K562 (cell line): Measurements from ENCODE around the gene PRPF6. TPM values are rescaled to one million over a fixed set of nuclear protein-coding genes. Genes with fewer than 3 reads are reported as not detected.

Source experiments
- BDP1 ChIP-seq: IDR thresholded peaks from 3 replicates; pipeline ENCODE4 v1.6.1; 2011; ENCODE audit not compliant: insufficient read length, insufficient read depth
- CAMTA2 ChIP-seq: fragments of 250-450 bp; sonication (Bioruptor Pico); conservative IDR thresholded peaks from 2 replicates; pipeline ENCODE4 v1.5.1; 2022
- CBX5 ChIP-seq: IDR thresholded peaks from 2 replicates; pipeline ENCODE4 v1.6.1; 2014; ENCODE audit warnings: low read depth, borderline replicate concordance
- CCNT2 ChIP-seq: IDR thresholded peaks from 2 replicates; pipeline ENCODE4 v1.6.1; 2011; ENCODE audit warnings: borderline replicate concordance, low read depth, mild to moderate bottlenecking, moderate library complexity, mixed read lengths, low read length; ENCODE audit not compliant: insufficient read length; ENCODE audit errors: extremely low read depth
- CUX1 ChIP-seq: fragments of 200-800 bp; sonication (Bioruptor generic); IDR thresholded peaks from 2 replicates; pipeline ENCODE4 v1.6.1; 2016; ENCODE audit warnings: missing genetic modification characterization, missing compliant biosample characterization
- FOS ChIP-seq: IDR thresholded peaks from 3 replicates; pipeline ENCODE4 v1.6.1; 2011; ENCODE audit not compliant: insufficient read length; ENCODE audit errors: extremely low read depth
- FUS ChIP-seq: fragments of 200-400 bp; formaldehyde crosslinking; optimal IDR thresholded peaks from 2 replicates; pipeline ENCODE3; 2017; ENCODE audit warnings: low read depth, low read length
- MBD2 ChIP-seq: sonication (generic); IDR thresholded peaks from 2 replicates; pipeline ENCODE4 v1.6.1; 2016; ENCODE audit warnings: low read depth, borderline replicate concordance
- MXI1 ChIP-seq: IDR thresholded peaks from 2 replicates; pipeline ENCODE4 v1.6.1; 2011; ENCODE audit warnings: low read depth, mild to moderate bottlenecking, improper control_type of control experiment, low read length
- NR3C1 ChIP-seq: sonication (generic); formaldehyde crosslinking; IDR thresholded peaks from 2 replicates; pipeline ENCODE4 v1.8.1; 2022; ENCODE audit warnings: missing genetic modification reagents
- RAD51 ChIP-seq: fragments of 450-650 bp; IDR thresholded peaks from 2 replicates; pipeline ENCODE4 v1.7.1; 2016; ENCODE audit warnings: low read depth, mild to moderate bottlenecking, borderline replicate concordance
- SMAD2 ChIP-seq: fragments of 150-350 bp; IDR thresholded peaks from 2 replicates; pipeline ENCODE4 v1.6.1; 2014; ENCODE audit warnings: low read depth, mild to moderate bottlenecking, low read length
- ZNF253 ChIP-seq: fragments of 250-450 bp; sonication (Bioruptor Pico); conservative IDR thresholded peaks from 2 replicates; pipeline ENCODE4 v1.6.1; 2021; ENCODE audit warnings: mild to moderate bottlenecking
- ZNF79 ChIP-seq: fragments of 250-450 bp; sonication (Bioruptor Pico); IDR thresholded peaks from 2 replicates; pipeline ENCODE4 v1.4.0; 2020; ENCODE audit warnings: low read depth, mild to moderate bottlenecking, moderate library complexity
- polyA plus RNA-seq, 8 experiments: library from polyadenylated mRNA; depleted of rRNA in 4 of 8; stranded (reverse) in 5 of 8; unstranded in 3 of 8; fragments of >200 nt; fragmentation: Nextera tagmentation in 2 of 8; fragmentation: Illumina TruSeq in 1 of 8; extraction: Ambion mirVana in 2 of 8; extraction: Trizol in 1 of 8; gene quantifications; 2 replicates each; pipeline versions ENCODE4 v1.2.1 to v1.2.3, GENCODE V29; 2011 to 2014; ENCODE audit warnings: inconsistent platforms in 1 of 8, missing spikeins in 1 of 8
- total RNA-seq, 7 experiments: library from RNA; depleted of rRNA in 6 of 7; stranded (reverse); fragments of >200 nt in 6 of 7; fragmentation: Illumina TruSeq in 2 of 7; extraction: Trizol in 2 of 7; gene quantifications; 2 replicates each; pipeline versions ENCODE4 v1.2.1 to v1.2.3, GENCODE V29; 2011 to 2021; ENCODE audit warnings: low replicate concordance in 1 of 7
- TF ChIP-seq, protein P1 (sequence below): sonication (generic); formaldehyde crosslinking; IDR thresholded peaks from 2 replicates; pipeline ENCODE4 v1.9.0; 2022; ENCODE audit warnings: mild to moderate bottlenecking, missing genetic modification reagents
- TF ChIP-seq, protein P2 (sequence below): sonication (generic); formaldehyde crosslinking; IDR thresholded peaks from 2 replicates; pipeline ENCODE4 v1.8.0; 2022; ENCODE audit warnings: missing genetic modification reagents, mild to moderate bottlenecking, borderline replicate concordance
- TF ChIP-seq, protein P3 (sequence below): IDR thresholded peaks from 2 replicates; pipeline ENCODE4 v1.6.1; 2016; ENCODE audit warnings: missing genetic modification characterization, missing compliant biosample characterization
- TF ChIP-seq, protein P4 (sequence below): fragments of 450-650 bp; formaldehyde crosslinking; IDR thresholded peaks from 2 replicates; pipeline ENCODE4 v1.4.0; 2022; ENCODE audit warnings: mild to moderate bottlenecking, moderate library complexity

The PRPF6 gene
- total and polyA plus RNA-seq, 9 of the 15 experiments (the other 6 are each of a cell fraction or from before 2014, with no cell fraction given), result 4.2 to 83.2 (median 59.9) TPM

DNA sequence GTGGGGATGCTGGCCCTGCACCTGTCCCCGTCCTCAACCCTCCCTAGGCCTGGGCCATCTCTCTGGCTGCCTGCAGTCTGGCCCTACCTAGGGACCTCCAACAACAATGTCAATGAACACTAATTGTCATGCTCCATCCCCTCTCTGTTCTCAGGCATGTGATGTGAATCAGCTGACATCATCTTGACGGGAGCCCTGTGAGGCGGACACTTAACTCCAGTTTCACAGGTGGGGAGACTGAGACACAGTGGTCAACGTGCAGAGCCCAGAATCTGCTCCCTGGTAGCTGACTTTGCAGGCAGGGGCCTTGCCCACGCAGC, 81.3 kb downstream of the PRPF6 start (continued):
- peak; percentile 40; the same call in 1 of the 2 replicates for TF ChIP-seq CUX1 (CRISPR knock-in tag)
- TF ChIP-seq MBD2, result no peak
- no peak for TF ChIP-seq CAMTA2 (CRISPR knock-in tag)
- TF ChIP-seq, protein P1, sequence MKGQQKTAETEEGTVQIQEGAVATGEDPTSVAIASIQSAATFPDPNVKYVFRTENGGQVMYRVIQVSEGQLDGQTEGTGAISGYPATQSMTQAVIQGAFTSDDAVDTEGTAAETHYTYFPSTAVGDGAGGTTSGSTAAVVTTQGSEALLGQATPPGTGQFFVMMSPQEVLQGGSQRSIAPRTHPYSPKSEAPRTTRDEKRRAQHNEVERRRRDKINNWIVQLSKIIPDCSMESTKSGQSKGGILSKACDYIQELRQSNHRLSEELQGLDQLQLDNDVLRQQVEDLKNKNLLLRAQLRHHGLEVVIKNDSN (CRISPR knock-in tag), result peak; percentile 31; the same call in 1 of the 2 replicates
- TF ChIP-seq FOS, result no peak
- TF ChIP-seq, protein P2, sequence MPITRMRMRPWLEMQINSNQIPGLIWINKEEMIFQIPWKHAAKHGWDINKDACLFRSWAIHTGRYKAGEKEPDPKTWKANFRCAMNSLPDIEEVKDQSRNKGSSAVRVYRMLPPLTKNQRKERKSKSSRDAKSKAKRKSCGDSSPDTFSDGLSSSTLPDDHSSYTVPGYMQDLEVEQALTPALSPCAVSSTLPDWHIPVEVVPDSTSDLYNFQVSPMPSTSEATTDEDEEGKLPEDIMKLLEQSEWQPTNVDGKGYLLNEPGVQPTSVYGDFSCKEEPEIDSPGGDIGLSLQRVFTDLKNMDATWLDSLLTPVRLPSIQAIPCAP, result no peak
- peak; percentile 22; the same call in 1 of the 2 replicates for TF ChIP-seq RAD51
- TF ChIP-seq CCNT2, result no peak
- TF ChIP-seq NR3C1 (CRISPR knock-in tag), result 0 out of 2 replicates have a peak, but pooled peaks have one; percentile 36
- TF ChIP-seq BDP1, result no peak
- no peak for TF ChIP-seq CBX5
- TF ChIP-seq ZNF253 (CRISPR knock-in tag), result no peak
- TF ChIP-seq, protein P3, sequence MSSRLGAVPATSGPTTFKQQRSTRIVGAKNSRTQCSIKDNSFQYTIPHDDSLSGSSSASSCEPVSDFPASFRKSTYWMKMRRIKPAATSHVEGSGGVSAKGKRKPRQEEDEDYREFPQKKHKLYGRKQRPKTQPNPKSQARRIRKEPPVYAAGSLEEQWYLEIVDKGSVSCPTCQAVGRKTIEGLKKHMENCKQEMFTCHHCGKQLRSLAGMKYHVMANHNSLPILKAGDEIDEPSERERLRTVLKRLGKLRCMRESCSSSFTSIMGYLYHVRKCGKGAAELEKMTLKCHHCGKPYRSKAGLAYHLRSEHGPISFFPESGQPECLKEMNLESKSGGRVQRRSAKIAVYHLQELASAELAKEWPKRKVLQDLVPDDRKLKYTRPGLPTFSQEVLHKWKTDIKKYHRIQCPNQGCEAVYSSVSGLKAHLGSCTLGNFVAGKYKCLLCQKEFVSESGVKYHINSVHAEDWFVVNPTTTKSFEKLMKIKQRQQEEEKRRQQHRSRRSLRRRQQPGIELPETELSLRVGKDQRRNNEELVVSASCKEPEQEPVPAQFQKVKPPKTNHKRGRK (tag), result no peak
- TF ChIP-seq, protein P4, sequence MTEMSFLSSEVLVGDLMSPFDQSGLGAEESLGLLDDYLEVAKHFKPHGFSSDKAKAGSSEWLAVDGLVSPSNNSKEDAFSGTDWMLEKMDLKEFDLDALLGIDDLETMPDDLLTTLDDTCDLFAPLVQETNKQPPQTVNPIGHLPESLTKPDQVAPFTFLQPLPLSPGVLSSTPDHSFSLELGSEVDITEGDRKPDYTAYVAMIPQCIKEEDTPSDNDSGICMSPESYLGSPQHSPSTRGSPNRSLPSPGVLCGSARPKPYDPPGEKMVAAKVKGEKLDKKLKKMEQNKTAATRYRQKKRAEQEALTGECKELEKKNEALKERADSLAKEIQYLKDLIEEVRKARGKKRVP (CRISPR knock-in tag), result no peak
- TF ChIP-seq MXI1, result no peak
- no peak for TF ChIP-seq SMAD2
- no peak for TF ChIP-seq FUS
- no peak for TF ChIP-seq ZNF79 (CRISPR knock-in tag)
